ENCODE data around the gene CYP46A1. TPM values are rescaled to one million over a fixed set of nuclear protein-coding genes. Genes with fewer than 3 reads are reported as not detected.

The CYP46A1 gene
- total RNA-seq, 1 experiment from 2014 or later: 0.36 TPM

DNA sequence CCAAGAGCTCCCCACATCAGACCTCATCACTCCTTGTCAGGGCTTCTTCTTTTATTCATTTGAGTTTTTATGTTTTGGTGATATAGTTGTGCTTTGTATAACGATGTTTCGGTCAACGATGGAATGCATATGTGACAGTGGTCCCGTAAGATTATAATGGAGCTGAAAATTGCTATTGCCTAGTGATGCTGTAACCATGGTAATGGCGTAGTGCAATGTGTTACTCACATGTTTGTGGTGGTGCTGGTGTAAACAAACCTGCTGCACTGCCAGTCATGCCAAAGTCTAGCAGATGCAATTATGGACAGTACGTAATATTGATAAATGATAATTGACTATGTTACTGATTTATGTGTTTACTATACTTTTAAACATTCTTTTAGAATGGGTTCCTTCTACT lies 16.3 kb downstream of the CYP46A1 start:
- Histone ChIP-seq H3K36me3 (ENCODE audit: control insufficient read depth, insufficient read depth, low read length) (no peaks in the 10 kb centered on the region), H3K27ac (ENCODE audit: low read length) (no peak overlapping the region), H3K4me3 (ENCODE audit: low read depth in 2 of 2, low read length in 2 of 2) (no peak overlapping the region), H3K27me3 (ENCODE audit: control insufficient read depth, insufficient read depth, low read length) (no peaks in the 10 kb centered on the region), H3K4me1 (ENCODE audit: control insufficient read depth, insufficient read depth, low read length) (no peaks in the 10 kb centered on the region), H3K9me3 (ENCODE audit: control insufficient read depth, insufficient read depth, low read depth, low read length) (no peaks in the 10 kb centered on the region)
- intact Hi-C loops (cut with micrococcal nuclease; ENCODE audit: unreplicated experiment): no loop called here
- DNase-seq (ENCODE audit: low read depth, low spot score) (no peak), ATAC-seq (no peak)
- ChIA-PET POLR2A (no interaction called here), CTCF (no interaction called here)
- in situ Hi-C loops (cut with HindIII; ENCODE audit: low pct_unique_long_range_greater_than_20kb, low sequenced_read_pairs): no loop called here
- TF ChIP-seq CTCF (IDR thresholded peaks at IDR 0.05) (no peak), POLR2AphosphoS5 (IDR thresholded peaks at IDR 0.05; ENCODE audit: low read depth, low read length) (no peak), TCF7L2 (IDR thresholded peaks at IDR 0.05; ENCODE audit: low read depth, low read length) (no peak), SIN3A (IDR thresholded peaks at IDR 0.05; ENCODE audit: borderline replicate concordance, insufficient read depth, low read depth, low read length) (no peak)
- TF ChIP-seq, protein P1, sequence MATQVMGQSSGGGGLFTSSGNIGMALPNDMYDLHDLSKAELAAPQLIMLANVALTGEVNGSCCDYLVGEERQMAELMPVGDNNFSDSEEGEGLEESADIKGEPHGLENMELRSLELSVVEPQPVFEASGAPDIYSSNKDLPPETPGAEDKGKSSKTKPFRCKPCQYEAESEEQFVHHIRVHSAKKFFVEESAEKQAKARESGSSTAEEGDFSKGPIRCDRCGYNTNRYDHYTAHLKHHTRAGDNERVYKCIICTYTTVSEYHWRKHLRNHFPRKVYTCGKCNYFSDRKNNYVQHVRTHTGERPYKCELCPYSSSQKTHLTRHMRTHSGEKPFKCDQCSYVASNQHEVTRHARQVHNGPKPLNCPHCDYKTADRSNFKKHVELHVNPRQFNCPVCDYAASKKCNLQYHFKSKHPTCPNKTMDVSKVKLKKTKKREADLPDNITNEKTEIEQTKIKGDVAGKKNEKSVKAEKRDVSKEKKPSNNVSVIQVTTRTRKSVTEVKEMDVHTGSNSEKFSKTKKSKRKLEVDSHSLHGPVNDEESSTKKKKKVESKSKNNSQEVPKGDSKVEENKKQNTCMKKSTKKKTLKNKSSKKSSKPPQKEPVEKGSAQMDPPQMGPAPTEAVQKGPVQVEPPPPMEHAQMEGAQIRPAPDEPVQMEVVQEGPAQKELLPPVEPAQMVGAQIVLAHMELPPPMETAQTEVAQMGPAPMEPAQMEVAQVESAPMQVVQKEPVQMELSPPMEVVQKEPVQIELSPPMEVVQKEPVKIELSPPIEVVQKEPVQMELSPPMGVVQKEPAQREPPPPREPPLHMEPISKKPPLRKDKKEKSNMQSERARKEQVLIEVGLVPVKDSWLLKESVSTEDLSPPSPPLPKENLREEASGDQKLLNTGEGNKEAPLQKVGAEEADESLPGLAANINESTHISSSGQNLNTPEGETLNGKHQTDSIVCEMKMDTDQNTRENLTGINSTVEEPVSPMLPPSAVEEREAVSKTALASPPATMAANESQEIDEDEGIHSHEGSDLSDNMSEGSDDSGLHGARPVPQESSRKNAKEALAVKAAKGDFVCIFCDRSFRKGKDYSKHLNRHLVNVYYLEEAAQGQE (IDR thresholded peaks at IDR 0.05; ENCODE audit: insufficient read depth in 1 of 2, low read depth in 2 of 2, low read length in 1 of 2): no peak
- BruUV-seq (replicated peaks): no TSS peak

- Histone ChIP-seq H3K4me3 (ENCODE audit: low read depth in 2 of 2, low read length in 2 of 2) (no peak overlapping the region), H3K27ac (ENCODE audit: low read length) (no peak overlapping the region), H3K4me1 (ENCODE audit: control insufficient read depth, insufficient read depth, low read length) (no peaks in the 10 kb centered on the region), H3K36me3 (ENCODE audit: control insufficient read depth, insufficient read depth, low read length) (no peaks in the 10 kb centered on the region), H3K27me3 (ENCODE audit: control insufficient read depth, insufficient read depth, low read length) (no peaks in the 10 kb centered on the region), H3K9me3 (ENCODE audit: control insufficient read depth, insufficient read depth, low read depth, low read length) (no peaks in the 10 kb centered on the region)
- DNase-seq (ENCODE audit: low read depth, low spot score): no peak
- in situ Hi-C loops (cut with HindIII; ENCODE audit: low pct_unique_long_range_greater_than_20kb, low sequenced_read_pairs): no loop called here
- no TSS peak for BruUV-seq (replicated peaks)
- ChIA-PET CTCF (no interaction called here), POLR2A (no interaction called here)
- TF ChIP-seq POLR2AphosphoS5 (IDR thresholded peaks at IDR 0.05; ENCODE audit: low read depth, low read length) (no peak), CTCF (IDR thresholded peaks at IDR 0.05) (no peak), SIN3A (IDR thresholded peaks at IDR 0.05; ENCODE audit: borderline replicate concordance, insufficient read depth, low read depth, low read length) (no peak), TCF7L2 (IDR thresholded peaks at IDR 0.05; ENCODE audit: low read depth, low read length) (no peak)
- TF ChIP-seq, protein P1 (IDR thresholded peaks at IDR 0.05; ENCODE audit: insufficient read depth in 1 of 2, low read depth in 2 of 2, low read length in 1 of 2): no peak
- ATAC-seq: no peak
- intact Hi-C loops (cut with micrococcal nuclease; ENCODE audit: unreplicated experiment): no loop called here
Observed at GRCh38 chr14:99701260-99701659, 17.2 kb downstream of the CYP46A1 start.

Data from Panc1 (cell line).